Cerebellar cortex (tissue), 1 donor: ENCODE measurements around the gene CARMIL3.
A peak's percentile ranks its signal among the peaks of the same experiment; 100 is the strongest.

Experiments used
- DNase-seq: peaks from one replicate; pipeline ENCODE4 v3.0.0-alpha.2; 2015; ENCODE audit warnings: low spot score

CARMIL3 gene

GRCh38 chr14:24060984-24061913, 9.4 kb downstream of the CARMIL3 start:
- no peak for DNase-seq

GRCh38 chr14:24062216-24062980, 10.6 kb downstream of the CARMIL3 start:
- DNase-seq = no peak

DNA sequence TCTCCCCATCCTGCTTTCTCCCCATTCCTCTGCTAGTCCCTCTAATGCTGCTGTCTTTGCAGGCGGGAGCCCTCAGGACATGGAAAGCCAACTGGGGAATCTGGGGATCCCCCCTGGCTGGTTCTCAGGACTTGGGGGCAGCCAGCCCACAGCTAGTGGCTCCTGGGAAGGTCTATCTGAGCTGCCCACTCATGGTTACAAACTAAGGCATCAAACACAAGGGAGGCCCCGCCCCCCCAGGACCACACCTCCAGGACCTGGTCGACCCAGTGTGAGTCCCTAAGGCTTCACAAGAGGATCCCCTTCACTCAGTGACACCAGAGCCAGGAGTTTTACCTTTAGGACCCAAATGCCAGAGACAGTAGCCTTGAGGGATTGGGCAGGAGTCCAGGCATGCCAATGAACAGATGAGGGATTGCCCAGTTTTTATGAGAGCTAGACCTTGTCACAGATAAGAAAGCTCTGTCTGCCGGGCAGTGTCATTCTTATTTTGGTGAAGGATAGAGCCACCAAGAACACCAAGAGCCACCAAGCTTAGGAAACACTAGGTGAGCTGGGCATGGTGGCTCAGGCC, 11.5 kb downstream of the CARMIL3 start:
- DNase-seq = no peak

- no peak for DNase-seq
These were observed 12.4 kb downstream of the CARMIL3 start for GRCh38 chr14:24064091-24064795.

GRCh38 chr14:24064856-24065255, 13.0 kb downstream of the CARMIL3 start:
- DNase-seq = no peak

DNA sequence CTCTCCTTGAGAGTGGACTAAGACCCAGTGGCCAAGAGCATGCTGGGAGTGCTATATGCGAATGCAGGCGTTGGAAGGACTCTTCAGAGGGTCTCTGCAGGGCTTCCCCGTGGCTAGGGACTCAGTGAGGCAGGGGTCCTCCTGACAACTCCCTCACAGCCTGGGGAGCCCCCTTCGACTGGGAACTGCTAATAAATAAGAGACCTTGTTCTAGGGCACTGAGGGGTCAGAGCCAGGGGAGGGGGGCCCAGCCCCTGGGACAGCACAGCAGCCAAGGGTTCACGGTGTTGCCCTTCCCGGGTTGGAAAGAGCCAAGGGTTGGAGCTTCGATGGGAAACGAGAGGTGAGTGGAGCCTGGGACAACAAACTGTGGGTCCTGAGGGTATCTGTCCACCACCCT, 13.6 kb downstream of the CARMIL3 start:
- DNase-seq = no peak

- DNase-seq = no peak
These were observed 14.8 kb downstream of the CARMIL3 start for GRCh38 chr14:24066496-24067132.

GRCh38 chr14:24067133-24068082, 15.6 kb downstream of the CARMIL3 start:
- DNase-seq = no peak

GRCh38 chr14:24068711-24069410, 17.1 kb downstream of the CARMIL3 start:
- DNase-seq = no peak

GRCh38 chr14:24069411-24069735, 17.6 kb downstream of the CARMIL3 start:
- DNase-seq = no peak

DNA sequence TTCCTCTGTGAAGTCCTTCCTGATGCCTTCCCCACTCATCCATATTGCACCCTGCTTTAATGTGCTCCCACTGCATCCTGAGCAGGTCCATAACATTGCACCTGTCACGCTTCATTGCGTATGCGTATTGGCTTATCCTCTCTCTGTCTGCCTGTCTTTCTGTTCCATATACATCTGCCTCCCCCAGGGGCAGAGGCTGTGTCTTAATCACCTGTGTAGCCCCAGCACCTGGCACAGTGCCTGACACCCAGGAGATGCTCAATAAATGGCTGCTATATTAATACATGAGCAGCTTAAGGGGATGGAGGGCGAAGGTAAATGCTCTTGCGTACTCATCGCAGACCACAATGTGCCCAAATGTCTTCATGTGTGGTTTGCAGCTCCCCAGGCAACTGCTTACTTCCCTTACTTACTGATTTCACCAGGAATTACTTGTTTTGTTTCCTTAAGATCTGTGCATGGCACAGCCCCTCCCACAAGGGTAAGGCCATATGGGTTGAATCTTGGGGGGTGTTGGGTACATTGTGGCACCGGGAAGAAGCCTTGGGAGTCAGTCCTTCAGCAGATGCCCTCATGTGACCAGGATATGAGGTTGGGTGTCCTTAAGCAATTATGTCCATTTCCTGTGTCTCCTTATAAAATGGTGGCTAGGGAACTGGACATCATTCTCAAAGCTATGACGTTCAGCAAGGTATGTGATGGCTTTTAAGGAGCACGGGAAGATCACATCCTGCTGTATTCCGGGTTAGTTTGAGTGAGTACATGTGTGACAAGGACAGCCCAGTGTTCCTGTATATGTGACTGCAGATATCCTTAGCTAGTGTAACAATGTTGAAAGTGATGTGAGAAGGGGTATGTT, 18.7 kb downstream of the CARMIL3 start:
- peak; percentile 63 for DNase-seq

DNA sequence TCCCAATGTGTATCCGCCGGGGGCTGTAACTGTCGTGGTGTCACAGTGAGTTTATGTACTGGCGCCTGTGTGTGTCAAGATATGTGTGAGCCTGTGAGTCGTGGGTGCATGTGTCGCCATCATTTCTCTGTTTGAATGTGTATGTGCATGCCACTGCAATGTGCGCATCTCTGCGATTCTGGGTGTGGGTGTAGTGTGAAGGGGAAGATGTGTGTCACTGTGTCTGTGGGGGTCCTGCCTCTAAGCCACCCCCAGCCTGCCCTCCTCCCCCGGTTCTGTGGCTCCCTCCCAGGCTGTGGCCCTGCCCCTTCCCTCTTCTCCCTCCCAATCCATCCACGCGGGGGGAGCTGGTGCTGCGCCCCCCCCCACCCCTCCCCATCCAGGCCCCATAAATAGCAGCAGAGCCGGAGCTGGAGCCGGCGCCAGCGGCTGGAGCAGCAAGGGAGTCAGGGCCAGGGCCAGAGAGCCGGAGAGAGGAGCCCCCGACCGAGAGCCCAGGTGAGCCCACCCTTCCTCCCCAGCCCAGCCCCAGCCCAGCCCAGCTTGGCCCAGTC, 19.4 kb downstream of the CARMIL3 start, which contains the start of gene CPNE6:
Gene CPNE6 (plus strand): TSS at position 419 of the 554 bp plus-strand sequence. CDS start 1,375 bp downstream, outside the sequence.
- peak; percentile 81 for DNase-seq

- DNase-seq = peak; percentile 43
These were observed 20.1 kb downstream of the CARMIL3 start for GRCh38 chr14:24071836-24072430.

GRCh38 chr14:24072436-24072835, 20.6 kb downstream of the CARMIL3 start:
- peak; percentile 49 for DNase-seq

DNA sequence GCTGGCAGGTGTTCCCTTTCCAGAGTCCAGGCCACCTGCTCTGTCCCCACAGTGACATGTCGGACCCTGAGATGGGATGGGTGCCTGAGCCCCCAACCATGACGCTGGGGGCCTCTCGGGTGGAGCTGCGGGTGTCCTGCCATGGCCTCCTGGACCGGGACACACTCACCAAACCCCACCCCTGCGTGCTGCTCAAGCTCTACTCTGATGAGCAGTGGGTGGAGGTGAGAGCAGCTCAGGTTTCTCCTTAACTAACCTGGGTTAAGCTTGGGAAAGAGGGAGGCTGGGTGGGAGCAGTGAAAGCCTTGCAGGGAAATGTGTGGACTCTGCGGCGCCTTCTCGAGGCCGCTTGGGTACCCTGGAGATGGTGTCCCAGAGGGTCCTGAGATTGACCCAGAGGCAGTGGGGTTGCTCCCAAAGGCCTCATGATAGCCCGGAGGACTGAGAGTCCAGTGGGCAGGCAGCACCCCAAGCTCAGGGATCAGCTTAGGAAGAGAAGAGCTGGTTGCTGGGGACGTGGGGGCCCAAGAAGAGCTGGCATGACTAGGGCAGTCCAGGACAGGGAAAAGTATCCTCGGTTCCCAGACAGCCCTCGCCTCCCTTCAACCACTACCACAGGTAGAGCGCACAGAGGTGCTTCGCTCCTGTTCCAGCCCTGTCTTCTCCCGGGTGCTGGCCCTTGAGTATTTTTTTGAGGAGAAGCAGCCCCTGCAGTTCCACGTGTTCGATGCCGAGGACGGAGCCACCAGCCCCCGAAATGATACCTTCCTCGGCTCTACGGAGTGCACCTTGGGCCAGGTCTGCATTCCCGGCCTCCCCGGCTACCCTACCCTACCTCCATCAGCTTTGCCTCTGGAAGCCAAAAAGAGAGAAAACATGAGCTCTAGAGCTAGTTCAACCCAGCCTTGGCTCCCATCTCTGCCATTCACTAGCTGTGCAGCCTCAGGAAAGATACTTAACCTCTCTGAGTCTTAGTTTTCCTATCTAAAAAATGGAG, 21.4 kb downstream of the CARMIL3 start:
- DNase-seq = no peak

DNA sequence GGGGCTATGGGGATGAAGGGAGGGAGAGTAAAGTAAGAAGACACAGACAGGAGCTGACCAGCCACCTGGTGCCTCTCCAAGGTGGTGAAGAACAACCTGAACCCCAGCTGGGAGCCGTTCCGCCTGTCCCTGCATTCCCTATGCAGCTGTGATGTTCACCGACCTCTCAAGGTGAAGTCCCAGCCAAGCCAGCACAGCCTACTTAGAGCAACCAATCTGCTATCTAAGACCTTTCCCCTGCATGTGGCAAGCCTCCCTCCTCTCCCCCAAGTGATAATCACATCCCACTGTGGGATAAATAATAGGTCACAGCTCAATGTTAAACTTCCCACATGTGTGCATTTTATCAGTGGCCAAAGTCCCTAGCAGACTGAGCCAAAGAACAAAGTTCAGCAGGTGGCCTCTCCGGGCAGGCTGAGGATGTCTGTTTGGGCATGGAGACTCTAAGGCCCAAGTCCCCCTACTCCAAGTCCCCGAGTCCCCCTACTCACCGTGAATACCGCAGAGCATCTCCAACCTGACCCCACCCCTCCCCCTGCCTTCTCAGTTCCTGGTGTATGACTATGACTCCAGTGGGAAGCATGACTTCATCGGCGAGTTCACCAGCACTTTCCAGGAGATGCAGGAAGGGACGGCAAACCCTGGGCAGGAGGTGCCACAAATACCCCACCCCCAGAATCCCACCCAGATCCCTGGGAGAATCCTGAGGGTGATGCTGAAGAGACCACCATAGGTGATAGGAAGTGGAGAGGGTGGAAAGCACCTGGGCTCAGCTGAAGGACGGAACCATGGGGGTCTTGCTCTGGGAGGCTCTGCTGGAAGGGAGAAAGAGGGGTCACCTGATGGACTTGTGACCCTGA, 23.0 kb downstream of the CARMIL3 start:
- no peak for DNase-seq
